NCI-H146 treated with DMSO at 0.1 percent for 48 hours (cell line): ENCODE measurements around the gene FCHSD2.
"Not testable (repeated sequence)": the region's sequence is repeated elsewhere in the genome, so short reads cannot be mapped to it uniquely, and the experiment has no call there.

Source experiments
- DNase-seq: peaks from one replicate; lab custom pipeline; 2025; ENCODE audit not compliant: unreplicated experiment; lab: John Stamatoyannopoulos, UW

The FCHSD2 gene

GRCh38 chr11:72808331-72808798 is 333.8 kb downstream of the FCHSD2 start:
- no peak for DNase-seq

- DNase-seq, result no peak
These were observed 334.3 kb downstream of the FCHSD2 start for GRCh38 chr11:72807792-72808191.

GRCh38 chr11:72807021-72807693 is 335.0 kb downstream of the FCHSD2 start:
- DNase-seq, result no peak

- DNase-seq, result not testable (repeated sequence)
These were observed 335.7 kb downstream of the FCHSD2 start for GRCh38 chr11:72806378-72806777.

GRCh38 chr11:72805216-72805615 is 336.9 kb downstream of the FCHSD2 start:
- no peak for DNase-seq

GRCh38 chr11:72802822-72803221 is 339.3 kb downstream of the FCHSD2 start:
- DNase-seq, result no peak

- no peak for DNase-seq
These were observed 342.7 kb downstream of the FCHSD2 start for GRCh38 chr11:72799441-72799840.

GRCh38 chr11:72798361-72798760 is 343.8 kb downstream of the FCHSD2 start:
- no peak for DNase-seq

- DNase-seq, result peak; percentile 89
These were observed 348.4 kb downstream of the FCHSD2 start, which contains the start of gene STARD10 for GRCh38 chr11:72793425-72794367. STARD10 (minus strand) TSS chr11:72794047; CDS start chr11:72781181, 12,866 bp downstream.

- DNase-seq, result no peak
These were observed 349.1 kb downstream of the FCHSD2 start for GRCh38 chr11:72793076-72793424.

GRCh38 chr11:72792437-72793021 is 349.6 kb downstream of the FCHSD2 start:
- no peak for DNase-seq

- DNase-seq, result not testable (repeated sequence)
These were observed 350.9 kb downstream of the FCHSD2 start for GRCh38 chr11:72791228-72791627.

GRCh38 chr11:72789493-72790131 is 352.5 kb downstream of the FCHSD2 start:
- no peak for DNase-seq

- DNase-seq, result no peak
These were observed 353.9 kb downstream of the FCHSD2 start for GRCh38 chr11:72788241-72788640.

- peak; percentile 96 for DNase-seq
These were observed 354.7 kb downstream of the FCHSD2 start for GRCh38 chr11:72787216-72788104.
